Glomerular endothelial cell (primary cell): ENCODE measurements around the gene AMZ1. TPM values are rescaled to one million over a fixed set of nuclear protein-coding genes. Genes with fewer than 3 reads are reported as not detected.

Experiments
- DNase-seq: peaks from one replicate; pipeline ENCODE4 v3.0.0-alpha.2; 2011; ENCODE audit warnings: low read depth, low spot score; ENCODE audit errors: extremely low read depth
- total RNA-seq: library from RNA; depleted of rRNA; stranded (reverse); fragments of >200 nt; gene quantifications from 2 replicates; pipeline ENCODE4 v1.2.3, GENCODE V29; 2015

Gene AMZ1
- total RNA-seq, 1 donor from 2014 or later, result 0.47 TPM

- DNase-seq, result no peak
These were observed 36.7 kb upstream of the AMZ1 start for GRCh38 chr7:2651336-2651735.

GRCh38 chr7:2651847-2652735 lies 35.9 kb upstream of the AMZ1 start:
- no peak for DNase-seq

- no peak for DNase-seq
These were observed 35.3 kb upstream of the AMZ1 start for GRCh38 chr7:2652736-2653060.

GRCh38 chr7:2654059-2654458 lies 33.9 kb upstream of the AMZ1 start:
- no peak for DNase-seq

- no peak for DNase-seq
These were observed 32.0 kb upstream of the AMZ1 start for GRCh38 chr7:2655870-2656614.

GRCh38 chr7:2657208-2657607 lies 30.8 kb upstream of the AMZ1 start:
- no peak for DNase-seq

- DNase-seq, result no peak
These were observed 29.9 kb upstream of the AMZ1 start for GRCh38 chr7:2657920-2658671.

GRCh38 chr7:2658941-2659340 lies 29.1 kb upstream of the AMZ1 start:
- no peak for DNase-seq

- DNase-seq, result no peak
These were observed 28.2 kb upstream of the AMZ1 start for GRCh38 chr7:2659556-2660358.

GRCh38 chr7:2660359-2661095 lies 27.5 kb upstream of the AMZ1 start:
- DNase-seq, result no peak

- DNase-seq, result no peak
These were observed 26.9 kb upstream of the AMZ1 start for GRCh38 chr7:2661096-2661449.

GRCh38 chr7:2661602-2662272 lies 26.3 kb upstream of the AMZ1 start:
- no peak for DNase-seq

GRCh38 chr7:2662273-2663120 lies 25.5 kb upstream of the AMZ1 start:
- DNase-seq, result no peak

- no peak for DNase-seq
These were observed 24.7 kb upstream of the AMZ1 start for GRCh38 chr7:2663121-2663886.

- DNase-seq, result no peak
These were observed 24.0 kb upstream of the AMZ1 start for GRCh38 chr7:2663960-2664359.

- no peak for DNase-seq
These were observed 22.6 kb upstream of the AMZ1 start for GRCh38 chr7:2665359-2665791.

GRCh38 chr7:2666155-2666554 lies 21.8 kb upstream of the AMZ1 start:
- no peak for DNase-seq
